NCI-H2196 treated with DMSO at 0.1 percent for 48 hours (cell line): ENCODE data around the gene BCL2L1.
"Not testable (repeated sequence)": the region's sequence is repeated elsewhere in the genome, so short reads cannot be mapped to it uniquely, and the experiment has no call there.

Experiments
- DNase-seq: peaks from one replicate; lab custom pipeline; 2025; ENCODE audit not compliant: unreplicated experiment; lab: John Stamatoyannopoulos, UW

The BCL2L1 gene

GRCh38 chr20:31661625-31662371 lies 60.9 kb downstream of the BCL2L1 start:
- peak; percentile 60 for DNase-seq

GRCh38 chr20:31654534-31654933 lies 68.1 kb downstream of the BCL2L1 start:
- DNase-seq: no peak

GRCh38 chr20:31653561-31653960 lies 69.1 kb downstream of the BCL2L1 start:
- DNase-seq: no peak

GRCh38 chr20:31652917-31653396 lies 69.7 kb downstream of the BCL2L1 start:
- DNase-seq: no peak

GRCh38 chr20:31648104-31648503 lies 74.6 kb downstream of the BCL2L1 start:
- not testable (repeated sequence) for DNase-seq

- no peak for DNase-seq
Observed at GRCh38 chr20:31644701-31645100, 78.0 kb downstream of the BCL2L1 start.

- DNase-seq: no peak
Observed at GRCh38 chr20:31643522-31643921, 79.1 kb downstream of the BCL2L1 start.

GRCh38 chr20:31642837-31643236 lies 79.8 kb downstream of the BCL2L1 start:
- DNase-seq: no peak

- no peak for DNase-seq
Observed at GRCh38 chr20:31641391-31641790, 81.3 kb downstream of the BCL2L1 start.

GRCh38 chr20:31640259-31640658 lies 82.4 kb downstream of the BCL2L1 start:
- no peak for DNase-seq

GRCh38 chr20:31638816-31639215 lies 83.9 kb downstream of the BCL2L1 start:
- no peak for DNase-seq

GRCh38 chr20:31638317-31638716 lies 84.4 kb downstream of the BCL2L1 start:
- DNase-seq: no peak

GRCh38 chr20:31637660-31638059 lies 85.0 kb downstream of the BCL2L1 start, which contains the start of gene COX4I2:
TSS of gene COX4I2 (plus strand) at chr20:31637912. CDS start at chr20:31639018, 1,106 bp downstream.
- DNase-seq: no peak

GRCh38 chr20:31633339-31633914 lies 89.2 kb downstream of the BCL2L1 start:
- DNase-seq: no peak

GRCh38 chr20:31632548-31633338 lies 89.9 kb downstream of the BCL2L1 start:
- no peak for DNase-seq

- peak; percentile 71 for DNase-seq
Observed at GRCh38 chr20:31630187-31630790, 92.4 kb downstream of the BCL2L1 start.

GRCh38 chr20:31628057-31628456 lies 94.6 kb downstream of the BCL2L1 start:
- DNase-seq: not testable (repeated sequence)

GRCh38 chr20:31626534-31626933 lies 96.1 kb downstream of the BCL2L1 start:
- not testable (repeated sequence) for DNase-seq

- not testable (repeated sequence) for DNase-seq
Observed at GRCh38 chr20:31623123-31623505, 99.6 kb downstream of the BCL2L1 start.

GRCh38 chr20:31620246-31620645 lies 102.4 kb downstream of the BCL2L1 start:
- DNase-seq: no peak

- DNase-seq: no peak
Observed at GRCh38 chr20:31617432-31618104, 105.1 kb downstream of the BCL2L1 start.
